Measurements from ENCODE around the gene IQSEC1.
A peak's percentile ranks its signal among the peaks of the same experiment; 100 is the strongest.
"Not testable (repeated sequence)": the region's sequence is repeated elsewhere in the genome, so short reads cannot be mapped to it uniquely, and the experiment has no call there.

IQSEC1 gene

GRCh38 chr3:12886736-12887135 lies 186.5 kb downstream of the IQSEC1 start:
- no peak for FAIRE-seq

GRCh38 chr3:12886106-12886679 lies 187.0 kb downstream of the IQSEC1 start:
- FAIRE-seq: no peak

GRCh38 chr3:12885583-12885930 lies 187.7 kb downstream of the IQSEC1 start:
- FAIRE-seq: no peak

- FAIRE-seq: no peak
Measured at GRCh38 chr3:12884790-12885582, 188.2 kb downstream of the IQSEC1 start.

- no peak for FAIRE-seq
Measured at GRCh38 chr3:12884186-12884680, 189.0 kb downstream of the IQSEC1 start.

GRCh38 chr3:12882336-12883310 lies 190.6 kb downstream of the IQSEC1 start:
- no peak for FAIRE-seq

GRCh38 chr3:12881858-12882257 lies 191.4 kb downstream of the IQSEC1 start:
- not testable (repeated sequence) for FAIRE-seq

GRCh38 chr3:12879191-12879815 lies 193.9 kb downstream of the IQSEC1 start:
- no peak for FAIRE-seq

- not testable (repeated sequence) for FAIRE-seq
Measured at GRCh38 chr3:12878758-12879157, 194.5 kb downstream of the IQSEC1 start.

GRCh38 chr3:12878141-12878574 lies 195.1 kb downstream of the IQSEC1 start:
- no peak for FAIRE-seq

GRCh38 chr3:12877040-12877439 lies 196.2 kb downstream of the IQSEC1 start:
- no peak for FAIRE-seq

GRCh38 chr3:12875857-12876836 lies 197.1 kb downstream of the IQSEC1 start:
- FAIRE-seq: no peak

GRCh38 chr3:12871404-12871983 lies 201.7 kb downstream of the IQSEC1 start:
- FAIRE-seq: no peak

GRCh38 chr3:12870942-12871341 lies 202.3 kb downstream of the IQSEC1 start:
- FAIRE-seq: no peak

GRCh38 chr3:12869035-12869621 lies 204.1 kb downstream of the IQSEC1 start:
- no peak for FAIRE-seq

- FAIRE-seq: peak; percentile 88
Measured at GRCh38 chr3:12868039-12869034, 204.9 kb downstream of the IQSEC1 start.

GRCh38 chr3:12866836-12867235 lies 206.4 kb downstream of the IQSEC1 start:
- no peak for FAIRE-seq

- no peak for FAIRE-seq
Measured at GRCh38 chr3:12865271-12865670, 208.0 kb downstream of the IQSEC1 start.

- no peak for FAIRE-seq
Measured at GRCh38 chr3:12862387-12862786, 210.8 kb downstream of the IQSEC1 start.

All from TTC549 (cell line).